Lower leg skin (tissue), 3 donors: ENCODE data around the gene NUBP2.

Source experiments
- CTCF ChIP-seq, 3 donors: fragments of 450-650 bp; IDR thresholded peaks; one replicate each; pipeline ENCODE4 v1.5.1; 2016; ENCODE audit warnings: antibody characterized with exemption in 3 of 3, mild to moderate bottlenecking in 3 of 3, moderate library complexity in 2 of 3
- POLR2A ChIP-seq, 2 donors: fragments of 450-650 bp; IDR thresholded peaks; one replicate each; pipeline ENCODE4 v1.6.1; 2016 to 2017; ENCODE audit warnings: antibody characterized with exemption in 2 of 2, mild to moderate bottlenecking in 1 of 2, moderate library complexity in 1 of 2

GRCh38 chr16:1774448-1774780, 8.3 kb upstream of the NUBP2 start:
- no peak for TF ChIP-seq CTCF (IDR thresholded peaks at IDR 0.05)
- no peak for TF ChIP-seq POLR2A (IDR thresholded peaks at IDR 0.05)
